Coronary artery (tissue), 2 donors: ENCODE measurements around the gene TMEM11.

Experiments used
- DNase-seq: peaks from one replicate; pipeline ENCODE4 v3.0.0-alpha.2; 2017; ENCODE audit warnings: low spot score
- H3K27ac ChIP-seq, 2 donors: fragments of 200-600 bp; sonication (generic); one replicate each; pipeline ENCODE4 v1.5.1; 2016 to 2019
- H3K4me3 ChIP-seq: fragments of 200-600 bp; sonication (generic); 2 replicates; pipeline ENCODE4 v1.5.1; 2016; ENCODE audit warnings: mild to moderate bottlenecking, moderate library complexity
- TF ChIP-seq, protein P1 (sequence below): fragments of 200-600 bp; sonication (generic); IDR thresholded peaks from one replicate; pipeline ENCODE4 v1.5.1; 2019; ENCODE audit warnings: antibody characterized with exemption

The TMEM11 gene

DNA sequence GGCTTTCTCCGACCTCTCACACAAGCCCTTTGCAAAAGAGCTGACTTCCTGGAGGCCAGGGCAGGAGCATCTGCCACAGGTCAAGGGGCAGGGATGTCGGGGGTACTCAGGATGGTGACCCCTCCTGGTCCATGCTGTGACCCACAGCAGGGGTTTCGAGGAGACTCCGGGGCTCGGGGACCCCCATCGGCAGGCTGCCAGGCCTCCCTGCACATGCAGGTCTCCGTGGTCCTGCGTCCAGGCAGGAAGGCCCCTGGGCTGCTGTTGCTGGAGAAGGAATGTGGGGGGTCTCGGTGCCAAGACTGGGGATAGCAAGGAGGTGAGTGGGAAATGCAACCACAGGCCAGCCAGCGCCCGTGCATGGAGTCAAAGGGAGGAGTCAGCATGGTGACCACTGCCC lies 27.6 kb upstream of the TMEM11 start:
- TF ChIP-seq, protein P1, sequence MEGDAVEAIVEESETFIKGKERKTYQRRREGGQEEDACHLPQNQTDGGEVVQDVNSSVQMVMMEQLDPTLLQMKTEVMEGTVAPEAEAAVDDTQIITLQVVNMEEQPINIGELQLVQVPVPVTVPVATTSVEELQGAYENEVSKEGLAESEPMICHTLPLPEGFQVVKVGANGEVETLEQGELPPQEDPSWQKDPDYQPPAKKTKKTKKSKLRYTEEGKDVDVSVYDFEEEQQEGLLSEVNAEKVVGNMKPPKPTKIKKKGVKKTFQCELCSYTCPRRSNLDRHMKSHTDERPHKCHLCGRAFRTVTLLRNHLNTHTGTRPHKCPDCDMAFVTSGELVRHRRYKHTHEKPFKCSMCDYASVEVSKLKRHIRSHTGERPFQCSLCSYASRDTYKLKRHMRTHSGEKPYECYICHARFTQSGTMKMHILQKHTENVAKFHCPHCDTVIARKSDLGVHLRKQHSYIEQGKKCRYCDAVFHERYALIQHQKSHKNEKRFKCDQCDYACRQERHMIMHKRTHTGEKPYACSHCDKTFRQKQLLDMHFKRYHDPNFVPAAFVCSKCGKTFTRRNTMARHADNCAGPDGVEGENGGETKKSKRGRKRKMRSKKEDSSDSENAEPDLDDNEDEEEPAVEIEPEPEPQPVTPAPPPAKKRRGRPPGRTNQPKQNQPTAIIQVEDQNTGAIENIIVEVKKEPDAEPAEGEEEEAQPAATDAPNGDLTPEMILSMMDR, result no peak
- Histone ChIP-seq H3K27ac (no peak overlapping the region), H3K4me3 (no peak overlapping the region)
- DNase-seq, result no peak

- TF ChIP-seq, protein P1, result no peak
- Histone ChIP-seq H3K4me3 (no peak overlapping the region), H3K27ac (no peak overlapping the region)
- DNase-seq, result no peak
Observed at GRCh38 chr17:21240369-21241055, 26.6 kb upstream of the TMEM11 start.

GRCh38 chr17:21239680-21240368 lies 25.9 kb upstream of the TMEM11 start:
- Histone ChIP-seq H3K27ac (no peak overlapping the region), H3K4me3 (no peak overlapping the region)
- no peak for DNase-seq
- TF ChIP-seq, protein P1, result peak; percentile 35

DNA sequence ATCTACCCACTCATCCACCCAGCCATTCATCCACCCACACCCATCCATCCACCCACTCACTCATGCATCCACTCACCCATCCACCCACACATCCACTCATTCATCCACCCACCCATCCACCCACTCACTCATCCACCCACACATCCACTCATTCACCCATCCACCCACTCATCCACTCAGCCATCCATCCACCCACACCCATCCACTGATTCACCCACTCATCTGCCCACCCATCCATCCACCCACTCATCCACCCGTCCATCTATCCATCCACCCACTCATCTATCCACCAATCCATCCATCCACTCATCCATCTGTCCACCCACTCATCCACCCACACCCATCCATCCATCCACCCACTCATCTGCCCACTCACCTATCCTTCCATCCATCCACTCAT lies 22.0 kb upstream of the TMEM11 start:
- H3K27ac ChIP-seq, result no peak overlapping the region
- no peak overlapping the region for H3K4me3 ChIP-seq
- TF ChIP-seq, protein P1, result no peak
- DNase-seq, result no peak

GRCh38 chr17:21233581-21234347 lies 19.8 kb upstream of the TMEM11 start:
- DNase-seq, result no peak
- Histone ChIP-seq H3K27ac (peak overlapping the region in 1 of 2 donors; percentile 63), H3K4me3 (no peak overlapping the region)
- TF ChIP-seq, protein P1, result no peak

DNA sequence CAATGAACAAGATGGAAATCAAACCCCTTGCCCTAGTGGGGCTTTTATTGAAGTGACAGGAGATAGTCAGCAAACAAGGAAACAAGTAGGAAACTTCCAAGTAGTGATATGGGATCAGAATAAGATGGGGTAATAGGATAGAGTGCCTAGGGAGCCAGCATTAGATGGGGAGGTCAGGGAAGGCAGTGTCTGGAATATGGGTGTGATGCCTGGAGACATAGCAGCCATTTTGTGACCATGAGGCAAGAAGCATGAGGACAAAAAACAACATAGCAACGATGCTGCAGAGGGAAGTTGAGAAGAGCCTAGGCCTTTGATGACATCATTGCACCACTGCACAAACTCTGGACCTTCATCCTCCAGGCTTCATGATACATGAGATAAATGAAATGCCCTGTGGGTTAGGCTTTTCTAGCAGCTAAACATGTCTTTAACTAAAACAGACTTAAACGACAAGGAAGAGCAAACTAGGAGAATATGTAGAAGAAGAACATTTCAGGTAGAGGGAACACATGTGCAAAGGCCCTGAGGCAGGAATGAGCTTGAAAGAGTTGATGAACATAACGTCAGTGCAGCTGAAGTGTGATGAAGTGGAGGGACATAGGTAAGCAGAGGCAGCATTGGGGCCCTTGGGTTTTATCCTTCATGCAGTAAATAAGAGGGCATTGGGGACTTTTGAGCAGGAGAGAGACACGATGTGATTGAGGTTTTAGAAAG lies 18.2 kb upstream of the TMEM11 start:
- no peak overlapping the region for H3K4me3 ChIP-seq
- TF ChIP-seq, protein P1, result no peak
- DNase-seq, result no peak
- no peak overlapping the region for H3K27ac ChIP-seq
